WTC11 (cell line): ENCODE measurements around the gene MTX1. TPM values are rescaled to one million over a fixed set of nuclear protein-coding genes. Genes with fewer than 3 reads are reported as not detected.

Source experiments
- ATAC-seq: fragments of 200-7000 bp; cut with Tn5 transposase; 2 replicates; pipeline ENCODE4 v1.10.0; 2021; ENCODE audit warnings: mild to moderate bottlenecking, moderate library complexity
- CTCF ChIA-PET: fragments of 300-600 bp; sonication (Branson Sonifier 250); formaldehyde crosslinking; loops from one replicate; lab custom pipeline; 2021; ENCODE audit warnings: antibody characterized with exemption; lab: Charles Lee
- POLR2A ChIA-PET: fragments of 350-600 bp; sonication (Branson Sonifier 250); formaldehyde crosslinking; loops from one replicate; lab custom pipeline; 2021; ENCODE audit warnings: antibody characterized with exemption; lab: Charles Lee
- DNase-seq: peaks from one replicate; pipeline ENCODE4 v3.0.0; 2021; ENCODE audit warnings: low spot score
- H3K27ac Mint-ChIP-seq: 2 replicates; pipeline ENCODE4 v1.8.0; 2021; ENCODE audit warnings: mixed read lengths
- H3K27me3 Mint-ChIP-seq: 2 replicates; pipeline ENCODE4 v1.8.0; 2021; ENCODE audit warnings: low read depth, mild to moderate bottlenecking, moderate library complexity, mixed read lengths
- H3K36me3 Mint-ChIP-seq: 2 replicates; pipeline ENCODE4 v1.8.0; 2021; ENCODE audit warnings: mixed read lengths
- H3K4me1 Mint-ChIP-seq: 2 replicates; pipeline ENCODE4 v1.8.0; 2022; ENCODE audit warnings: mixed read lengths
- H3K4me3 Mint-ChIP-seq: 2 replicates; pipeline ENCODE4 v1.8.0; 2021; ENCODE audit warnings: mild to moderate bottlenecking, moderate library complexity, mixed read lengths
- H3K9me3 Mint-ChIP-seq: 2 replicates; pipeline ENCODE4 v1.8.0; 2021; ENCODE audit warnings: mixed read lengths
- AFF4 ChIP-seq: sonication (generic); formaldehyde crosslinking; IDR thresholded peaks from 2 replicates; pipeline ENCODE4 v1.8.1; 2023; ENCODE audit warnings: mild to moderate bottlenecking, missing genetic modification reagents, borderline replicate concordance
- CBFB ChIP-seq: sonication (generic); formaldehyde crosslinking; IDR thresholded peaks from 2 replicates; pipeline ENCODE4 v1.8.1; 2022; ENCODE audit warnings: mild to moderate bottlenecking, low read depth, missing genetic modification reagents
- CTCF ChIP-seq: fragments of 200-600 bp; IDR thresholded peaks from 2 replicates; pipeline ENCODE4 v1.8.0; 2022; ENCODE audit warnings: antibody characterized with exemption
- ESRRA ChIP-seq: sonication (generic); formaldehyde crosslinking; IDR thresholded peaks from 2 replicates; pipeline ENCODE4 v1.8.1; 2022; ENCODE audit warnings: mild to moderate bottlenecking, missing genetic modification reagents, borderline replicate concordance
- HMGXB4 ChIP-seq: sonication (generic); formaldehyde crosslinking; IDR thresholded peaks from 2 replicates; pipeline ENCODE4 v1.8.1; 2023; ENCODE audit warnings: mild to moderate bottlenecking, moderate library complexity, missing genetic modification reagents
- JUN ChIP-seq: sonication (generic); formaldehyde crosslinking; IDR thresholded peaks from 2 replicates; pipeline ENCODE4 v1.8.0; 2023; ENCODE audit warnings: mild to moderate bottlenecking, missing genetic modification reagents
- KAT7 ChIP-seq: sonication (generic); formaldehyde crosslinking; IDR thresholded peaks from 2 replicates; pipeline ENCODE4 v1.8.1; 2023; ENCODE audit warnings: missing genetic modification reagents, mild to moderate bottlenecking, borderline replicate concordance
- MLX ChIP-seq: sonication (generic); formaldehyde crosslinking; IDR thresholded peaks from 2 replicates; pipeline ENCODE4 v1.8.1; 2023; ENCODE audit warnings: mild to moderate bottlenecking, missing genetic modification reagents, moderate library complexity
- NFATC4 ChIP-seq: fragments of 250-450 bp; sonication (Bioruptor Pico); IDR thresholded peaks from 2 replicates; pipeline ENCODE4 v1.9.0; 2021; ENCODE audit warnings: mild to moderate bottlenecking
- PREB ChIP-seq: sonication (generic); formaldehyde crosslinking; IDR thresholded peaks from 2 replicates; pipeline ENCODE4 v1.8.1; 2022; ENCODE audit warnings: mild to moderate bottlenecking, missing genetic modification reagents, moderate library complexity, borderline replicate concordance
- RELA ChIP-seq: sonication (generic); formaldehyde crosslinking; IDR thresholded peaks from 2 replicates; pipeline ENCODE4 v1.8.1; 2022; ENCODE audit warnings: missing genetic modification reagents, mild to moderate bottlenecking, borderline replicate concordance
- RORB ChIP-seq: fragments of 250-450 bp; sonication (Bioruptor Pico); IDR thresholded peaks from 2 replicates; pipeline ENCODE4 v1.9.0; 2021; ENCODE audit warnings: mild to moderate bottlenecking
- ZNF219 ChIP-seq: sonication (generic); formaldehyde crosslinking; IDR thresholded peaks from 2 replicates; pipeline ENCODE4 v1.8.0; 2023; ENCODE audit warnings: missing genetic modification reagents, mild to moderate bottlenecking, borderline replicate concordance
- ZNF396 ChIP-seq: fragments of 250-450 bp; sonication (Bioruptor Pico); IDR thresholded peaks from 2 replicates; pipeline ENCODE4 v1.8.0; 2021; ENCODE audit warnings: mild to moderate bottlenecking, moderate library complexity, borderline replicate concordance
- total RNA-seq: library from RNA; stranded (reverse); gene quantifications from 3 replicates; pipeline ENCODE4 v1.2.3, GENCODE V29; 2021
- TF ChIP-seq, protein P1 (sequence below): sonication (generic); formaldehyde crosslinking; IDR thresholded peaks from 2 replicates; pipeline ENCODE4 v1.8.0; 2022; ENCODE audit warnings: mild to moderate bottlenecking, missing genetic modification reagents
- TF ChIP-seq, protein P2 (sequence below): sonication (generic); formaldehyde crosslinking; IDR thresholded peaks from 2 replicates; pipeline ENCODE4 v1.8.0; 2022; ENCODE audit warnings: mild to moderate bottlenecking, missing genetic modification reagents
- TF ChIP-seq, protein P3 (sequence below): sonication (generic); formaldehyde crosslinking; IDR thresholded peaks from 2 replicates; pipeline ENCODE4 v1.8.1; 2022; ENCODE audit warnings: low read depth, mild to moderate bottlenecking, moderate library complexity, missing genetic modification reagents, borderline replicate concordance

MTX1 gene
- total RNA-seq, 1 experiment from 2014 or later: 62.8 TPM

GRCh38 chr1:155251566-155251965 lies 43.1 kb downstream of the MTX1 start (continued):
- TF ChIP-seq CTCF: no peak
- TF ChIP-seq, protein P1, sequence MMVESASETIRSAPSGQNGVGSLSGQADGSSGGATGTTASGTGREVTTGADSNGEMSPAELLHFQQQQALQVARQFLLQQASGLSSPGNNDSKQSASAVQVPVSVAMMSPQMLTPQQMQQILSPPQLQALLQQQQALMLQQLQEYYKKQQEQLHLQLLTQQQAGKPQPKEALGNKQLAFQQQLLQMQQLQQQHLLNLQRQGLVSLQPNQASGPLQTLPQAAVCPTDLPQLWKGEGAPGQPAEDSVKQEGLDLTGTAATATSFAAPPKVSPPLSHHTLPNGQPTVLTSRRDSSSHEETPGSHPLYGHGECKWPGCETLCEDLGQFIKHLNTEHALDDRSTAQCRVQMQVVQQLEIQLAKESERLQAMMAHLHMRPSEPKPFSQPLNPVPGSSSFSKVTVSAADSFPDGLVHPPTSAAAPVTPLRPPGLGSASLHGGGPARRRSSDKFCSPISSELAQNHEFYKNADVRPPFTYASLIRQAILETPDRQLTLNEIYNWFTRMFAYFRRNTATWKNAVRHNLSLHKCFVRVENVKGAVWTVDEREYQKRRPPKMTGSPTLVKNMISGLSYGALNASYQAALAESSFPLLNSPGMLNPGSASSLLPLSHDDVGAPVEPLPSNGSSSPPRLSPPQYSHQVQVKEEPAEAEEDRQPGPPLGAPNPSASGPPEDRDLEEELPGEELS: no peak
- TF ChIP-seq KAT7 (CRISPR knock-in tag): no peak
- TF ChIP-seq MLX: no peak
- TF ChIP-seq CBFB (CRISPR knock-in tag): no peak
- TF ChIP-seq RORB (CRISPR knock-in tag): no peak
- TF ChIP-seq, all 79 proteins: peak for 0

- ChIA-PET POLR2A (interaction anchor here (1.2 kb wide), 1 partner anchor 20 kb away, joined by 3 read pairs; the partner anchor contains the start of gene CLK2), CTCF (interaction anchor here (0.8 to 4.8 kb wide), 5 partner anchors 8 to 71 kb away, joined by 3 to 204 read pairs (median 70); partner anchors contain the start of genes CLK2, RUSC1 and SCAMP3)
- TF ChIP-seq RELA (no peak), PREB (CRISPR knock-in tag) (no peak), RORB (CRISPR knock-in tag) (no peak), NFATC4 (CRISPR knock-in tag) (no peak), ESRRA (CRISPR knock-in tag) (no peak), JUN (CRISPR knock-in tag) (no peak), ZNF396 (CRISPR knock-in tag) (no peak), HMGXB4 (CRISPR knock-in tag) (no peak), AFF4 (no peak), ZNF219 (CRISPR knock-in tag) (no peak)
- TF ChIP-seq, protein P2, sequence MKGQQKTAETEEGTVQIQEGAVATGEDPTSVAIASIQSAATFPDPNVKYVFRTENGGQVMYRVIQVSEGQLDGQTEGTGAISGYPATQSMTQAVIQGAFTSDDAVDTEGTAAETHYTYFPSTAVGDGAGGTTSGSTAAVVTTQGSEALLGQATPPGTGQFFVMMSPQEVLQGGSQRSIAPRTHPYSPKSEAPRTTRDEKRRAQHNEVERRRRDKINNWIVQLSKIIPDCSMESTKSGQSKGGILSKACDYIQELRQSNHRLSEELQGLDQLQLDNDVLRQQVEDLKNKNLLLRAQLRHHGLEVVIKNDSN (CRISPR knock-in tag): no peak
- TF ChIP-seq, protein P3, sequence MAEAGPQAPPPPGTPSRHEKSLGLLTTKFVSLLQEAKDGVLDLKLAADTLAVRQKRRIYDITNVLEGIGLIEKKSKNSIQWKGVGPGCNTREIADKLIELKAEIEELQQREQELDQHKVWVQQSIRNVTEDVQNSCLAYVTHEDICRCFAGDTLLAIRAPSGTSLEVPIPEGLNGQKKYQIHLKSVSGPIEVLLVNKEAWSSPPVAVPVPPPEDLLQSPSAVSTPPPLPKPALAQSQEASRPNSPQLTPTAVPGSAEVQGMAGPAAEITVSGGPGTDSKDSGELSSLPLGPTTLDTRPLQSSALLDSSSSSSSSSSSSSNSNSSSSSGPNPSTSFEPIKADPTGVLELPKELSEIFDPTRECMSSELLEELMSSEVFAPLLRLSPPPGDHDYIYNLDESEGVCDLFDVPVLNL (CRISPR knock-in tag): no peak
- ATAC-seq (no peak), DNase-seq (no peak)
- H3K4me1 Mint-ChIP-seq: peaks cover 23% of the 10 kb centered on the region
- H3K27ac Mint-ChIP-seq: no peak overlapping the region; the same call in 1 of the 2 replicates
- peaks cover 12% of the 10 kb centered on the region for H3K36me3 Mint-ChIP-seq
- H3K27me3 Mint-ChIP-seq: no peaks in the 10 kb centered on the region
- H3K4me3 Mint-ChIP-seq: peak overlapping the region; percentile 80
- H3K9me3 Mint-ChIP-seq: no peaks in the 10 kb centered on the region
These were observed 44.7 kb downstream of the MTX1 start for GRCh38 chr1:155253208-155253607.
